Adrenal gland (tissue), 12 donors: ENCODE data around the gene SINHCAF. TPM values are rescaled to one million over a fixed set of nuclear protein-coding genes. Genes with fewer than 3 reads are reported as not detected.

ENCODE experiments used
- DNase-seq, 7 donors: peaks; one replicate each; pipeline ENCODE4 v3.0.0-alpha.2; 2019 to 2020
- H3K27ac ChIP-seq, 5 donors: fragments of 200-600 bp; sonication (generic) in 4 of 5; 1 replicate in 3 of 5; 2 replicates in 2 of 5; pipeline versions ENCODE4 v1.5.1 to v1.8.0; 2016 to 2020; ENCODE audit warnings: mild to moderate bottlenecking in 1 of 5
- H3K27me3 ChIP-seq: fragments of 200-600 bp; 2 replicates; pipeline ENCODE4 v1.8.0; 2021
- H3K36me3 ChIP-seq, 2 donors: fragments of 200-600 bp; replicated peaks in 1 of 2; 1 replicate in 1 of 2; 2 replicates in 1 of 2; pipeline versions ENCODE4 v1.5.1 to v1.8.0; 2018 to 2022
- H3K4me1 ChIP-seq, 2 donors: fragments of 200-600 bp; replicated peaks in 1 of 2; 1 replicate in 1 of 2; 2 replicates in 1 of 2; pipeline versions ENCODE4 v1.5.1 to v1.8.0; 2018 to 2021
- H3K4me3 ChIP-seq, 4 donors: fragments of 200-600 bp; sonication (generic) in 3 of 4; one replicate each; pipeline ENCODE4 v1.5.1; 2016 to 2018
- H3K9me3 ChIP-seq, 3 donors: fragments of 200-600 bp; sonication (generic) in 1 of 3; replicated peaks in 1 of 3; 1 replicate in 2 of 3; 2 replicates in 1 of 3; pipeline versions ENCODE4 v1.5.1 to v1.8.0; 2016 to 2021
- CTCF ChIP-seq, 6 experiments: fragments of 450-650 bp in 4 of 6; fragments of 200-600 bp in 2 of 6; sonication (generic) in 1 of 6; IDR thresholded peaks; 1 replicate in 5 of 6; 2 replicates in 1 of 6; pipeline versions ENCODE4 v1.5.1 to v1.8.0; 2016 to 2021; ENCODE audit warnings: antibody characterized with exemption in 6 of 6, mild to moderate bottlenecking in 2 of 6, moderate library complexity in 1 of 6
- POLR2A ChIP-seq, 2 donors: fragments of 450-650 bp; IDR thresholded peaks; one replicate each; pipeline ENCODE4 v1.6.1; 2017; ENCODE audit warnings: antibody characterized with exemption in 2 of 2, mild to moderate bottlenecking in 2 of 2, moderate library complexity in 1 of 2
- WGBS, 4 donors: extraction: QIAGEN DNeasy Blood & Tissue Kit in 2 of 4; methylation state at CpG; one replicate each; pipeline versions ENCODE4 v1.1.5 to v1.1.7; 2013 to 2017; 5-methylcytosine and 5-hydroxymethylcytosine counted together
- intact Hi-C, 2 donors: fragments of 100-400 bp; cut with DNase I; formaldehyde crosslinking; loops; one replicate each; pipeline versions ENCODE4 v1.14.1 to v1.15.0; 2022 to 2023
- polyA plus RNA-seq, 3 donors: library from polyadenylated mRNA; stranded (reverse); fragments of 200-250 nt in 2 of 3; fragments of 350-450 nt in 1 of 3; fragmentation: Illumina TruSeq in 1 of 3; extraction: RNeasy Lipid Tissue Mini Kit (QIAGEN cat#74804) in 1 of 3; gene quantifications; one replicate each; pipeline ENCODE4 v1.2.3, GENCODE V29; 2013 to 2014
- total RNA-seq, 9 donors: library from RNA; depleted of rRNA in 4 of 9; stranded (reverse); fragments of >200 nt in 4 of 9; fragments of 120-200 nt in 1 of 9; fragmentation: NEBNext Ultra II Directional in 1 of 9; extraction: Animal tissue kit (Norgen Biotek cat#: 25700) in 1 of 9; gene quantifications; one replicate each; pipeline versions ENCODE4 v1.1.0 to v1.2.4, GENCODE V29; 2013 to 2023
- donor health status: healthy with polysubstance abuse.
- donor health status: Bipolar disorder and iron deficiency.
- donor health status: DM: yes; HTN: yes; CAD: no.
- donor health status: DM: no; HTN: no; CAD: no.
- donor health status: DM: no; HTN: no; CAD: no.
- donor health status: DM: yes; HTN: yes; CAD: no.

The SINHCAF gene
- total and polyA plus RNA-seq, 12 donors: 12.5 to 69.4 (median 27.1) TPM

- no peaks in the 10 kb centered on the region for H3K27me3 ChIP-seq
- no peak overlapping the region for H3K27ac ChIP-seq
- H3K4me3 ChIP-seq: no peak overlapping the region
- no peaks in the 10 kb centered on the region for H3K9me3 ChIP-seq
- H3K36me3 ChIP-seq: peaks cover 0 to 39% of the 10 kb centered on the region in 2 donors
- H3K4me1 ChIP-seq: no peaks in the 10 kb centered on the region
- no peak for TF ChIP-seq POLR2A (IDR thresholded peaks at IDR 0.05)
- no peak for TF ChIP-seq CTCF (IDR thresholded peaks at IDR 0.05)
- no peak for DNase-seq
- intact Hi-C loops: no loop called here
- 96 to 100% (median 100%) methylated on average over 2 of the region's 2 CpGs for WGBS, 4 donors
Measured at GRCh38 chr12:31288381-31288780, 37.6 kb downstream of the SINHCAF start.

GRCh38 chr12:31280183-31280582 is 45.8 kb downstream of the SINHCAF start:
- TF ChIP-seq CTCF (IDR thresholded peaks at IDR 0.05) (no peak), POLR2A (IDR thresholded peaks at IDR 0.05) (no peak)
- intact Hi-C loops: no loop called here
- H3K4me1 ChIP-seq: no peaks in the 10 kb centered on the region
- no peaks in the 10 kb centered on the region for H3K9me3 ChIP-seq
- H3K27me3 ChIP-seq: no peaks in the 10 kb centered on the region
- no peak overlapping the region for H3K27ac ChIP-seq
- H3K36me3 ChIP-seq: peaks cover 0 to 12% of the 10 kb centered on the region in 2 donors
- no peak for DNase-seq
- H3K4me3 ChIP-seq: no peak overlapping the region

GRCh38 chr12:31279390-31279924 is 46.5 kb downstream of the SINHCAF start:
- DNase-seq: no peak
- intact Hi-C loops: no loop called here
- peaks cover 0 to 11% of the 10 kb centered on the region in 2 donors for H3K36me3 ChIP-seq
- no peaks in the 10 kb centered on the region for H3K9me3 ChIP-seq
- H3K27me3 ChIP-seq: no peaks in the 10 kb centered on the region
- H3K4me3 ChIP-seq: no peak overlapping the region
- H3K27ac ChIP-seq: no peak overlapping the region
- no peak for TF ChIP-seq POLR2A (IDR thresholded peaks at IDR 0.05)
- no peak for TF ChIP-seq CTCF (IDR thresholded peaks at IDR 0.05)
- H3K4me1 ChIP-seq: no peaks in the 10 kb centered on the region
- 95 to 97% (median 97%) methylated on average over 8 of the region's 8 CpGs for WGBS, 4 donors

- intact Hi-C loops: no loop called here
- no peak overlapping the region for H3K4me3 ChIP-seq
- H3K27ac ChIP-seq: no peak overlapping the region
- peaks cover 0 to 11% of the 10 kb centered on the region in 2 donors for H3K36me3 ChIP-seq
- no peaks in the 10 kb centered on the region for H3K9me3 ChIP-seq
- DNase-seq: no peak
- WGBS, 4 donors: 65 to 85% (median 77%) methylated on average over 1 of the region's 1 CpG
- H3K27me3 ChIP-seq: no peaks in the 10 kb centered on the region
- H3K4me1 ChIP-seq: no peaks in the 10 kb centered on the region
- TF ChIP-seq POLR2A (IDR thresholded peaks at IDR 0.05) (no peak), CTCF (IDR thresholded peaks at IDR 0.05) (no peak)
Measured at GRCh38 chr12:31278832-31279231, 47.1 kb downstream of the SINHCAF start.
